Activated CD8-positive, alpha-beta memory T cell treated with anti-CD3 and anti-CD28 coated beads for 48 hours (primary cell): ENCODE results near the gene CCN2.

Experiments
- DNase-seq, 3 experiments: peaks; one replicate each; pipeline ENCODE4 v3.0.0-alpha.2; 2020; ENCODE audit warnings: low read depth in 2 of 3, low spot score in 2 of 3

CCN2 gene

GRCh38 chr6:131950767-131951575, at the start of gene CCN2:
Gene CCN2 (minus strand): TSS chr6:131951372. CDS start chr6:131951172, 200 bp downstream.
- no peak for DNase-seq

GRCh38 chr6:132000296-132000695, 49.1 kb upstream of the CCN2 start:
- DNase-seq: no peak

GRCh38 chr6:131999545-132000146, 48.5 kb upstream of the CCN2 start:
- no peak for DNase-seq

GRCh38 chr6:131998255-131998982, 47.2 kb upstream of the CCN2 start:
- DNase-seq: no peak

GRCh38 chr6:131997429-131998153, 46.4 kb upstream of the CCN2 start:
- DNase-seq: no peak

GRCh38 chr6:131995917-131996316, 44.7 kb upstream of the CCN2 start:
- DNase-seq: no peak

- no peak for DNase-seq
Measured at GRCh38 chr6:131992557-131992956, 41.4 kb upstream of the CCN2 start.

- DNase-seq: no peak
Measured at GRCh38 chr6:131989036-131989435, 37.9 kb upstream of the CCN2 start.

GRCh38 chr6:131982740-131983259, 31.6 kb upstream of the CCN2 start:
- DNase-seq: no peak

GRCh38 chr6:131981624-131981978, 30.4 kb upstream of the CCN2 start:
- DNase-seq: no peak

GRCh38 chr6:131980791-131981623, 29.8 kb upstream of the CCN2 start:
- DNase-seq: no peak

GRCh38 chr6:131980338-131980790, 29.2 kb upstream of the CCN2 start:
- no peak for DNase-seq

GRCh38 chr6:131979515-131980337, 28.6 kb upstream of the CCN2 start:
- no peak for DNase-seq

GRCh38 chr6:131978522-131978921, 27.4 kb upstream of the CCN2 start:
- no peak for DNase-seq

GRCh38 chr6:131976545-131977061, 25.4 kb upstream of the CCN2 start:
- DNase-seq: no peak

GRCh38 chr6:131972741-131973140, 21.6 kb upstream of the CCN2 start:
- DNase-seq: no peak

- DNase-seq: no peak
Measured at GRCh38 chr6:131970076-131970859, 19.1 kb upstream of the CCN2 start.

- no peak for DNase-seq
Measured at GRCh38 chr6:131968656-131969055, 17.5 kb upstream of the CCN2 start.
